WTC11 (cell line): Measurements from ENCODE around the gene COG2.

ENCODE experiments used
- ATF3 ChIP-seq: sonication (generic); formaldehyde crosslinking; conservative IDR thresholded peaks from 2 replicates; pipeline ENCODE4 v1.8.1; 2022; ENCODE audit warnings: mild to moderate bottlenecking, missing genetic modification reagents
- ATF6 ChIP-seq: sonication (generic); formaldehyde crosslinking; IDR thresholded peaks from 2 replicates; pipeline ENCODE4 v1.8.1; 2023; ENCODE audit warnings: mild to moderate bottlenecking, missing genetic modification reagents
- CBFB ChIP-seq: sonication (generic); formaldehyde crosslinking; IDR thresholded peaks from 2 replicates; pipeline ENCODE4 v1.8.1; 2022; ENCODE audit warnings: mild to moderate bottlenecking, low read depth, missing genetic modification reagents
- CREM ChIP-seq: sonication (generic); formaldehyde crosslinking; IDR thresholded peaks from 2 replicates; pipeline ENCODE4 v1.8.1; 2022; ENCODE audit warnings: mild to moderate bottlenecking, missing genetic modification reagents, moderate library complexity
- CTCF ChIP-seq: fragments of 200-600 bp; IDR thresholded peaks from 2 replicates; pipeline ENCODE4 v1.8.0; 2022; ENCODE audit warnings: antibody characterized with exemption
- E2F1 ChIP-seq: sonication (generic); formaldehyde crosslinking; IDR thresholded peaks from 2 replicates; pipeline ENCODE4 v1.8.0; 2022; ENCODE audit warnings: mild to moderate bottlenecking, missing genetic modification reagents
- ETV6 ChIP-seq: sonication (generic); formaldehyde crosslinking; IDR thresholded peaks from 2 replicates; pipeline ENCODE4 v1.8.1; 2022; ENCODE audit warnings: mild to moderate bottlenecking, missing genetic modification reagents
- GABPB1 ChIP-seq: sonication (generic); formaldehyde crosslinking; IDR thresholded peaks from 2 replicates; pipeline ENCODE4 v1.8.1; 2023; ENCODE audit warnings: mild to moderate bottlenecking, missing genetic modification reagents
- HMGXB4 ChIP-seq: sonication (generic); formaldehyde crosslinking; IDR thresholded peaks from 2 replicates; pipeline ENCODE4 v1.8.1; 2023; ENCODE audit warnings: mild to moderate bottlenecking, moderate library complexity, missing genetic modification reagents
- JUN ChIP-seq: sonication (generic); formaldehyde crosslinking; IDR thresholded peaks from 2 replicates; pipeline ENCODE4 v1.8.0; 2023; ENCODE audit warnings: mild to moderate bottlenecking, missing genetic modification reagents
- MAX ChIP-seq: sonication (generic); formaldehyde crosslinking; IDR thresholded peaks from 2 replicates; pipeline ENCODE4 v1.8.0; 2022; ENCODE audit warnings: mild to moderate bottlenecking, missing genetic modification reagents
- NFYB ChIP-seq: sonication (generic); formaldehyde crosslinking; conservative IDR thresholded peaks from 2 replicates; pipeline ENCODE4 v1.8.0; 2022; ENCODE audit warnings: low read depth, missing genetic modification reagents
- PRDM15 ChIP-seq: sonication (generic); formaldehyde crosslinking; IDR thresholded peaks from 2 replicates; pipeline ENCODE4 v1.8.0; 2022; ENCODE audit warnings: missing genetic modification reagents
- USF2 ChIP-seq: sonication (generic); formaldehyde crosslinking; IDR thresholded peaks from 2 replicates; pipeline ENCODE4 v1.8.1; 2023; ENCODE audit warnings: mild to moderate bottlenecking, missing genetic modification reagents, moderate library complexity

GRCh38 chr1:230696218-230696617 is 53.9 kb downstream of the COG2 start:
- TF ChIP-seq MAX (CRISPR knock-in tag) (no peak), JUN (CRISPR knock-in tag) (no peak), CTCF (no peak), HMGXB4 (CRISPR knock-in tag) (no peak), ATF3 (CRISPR knock-in tag) (no peak), USF2 (no peak), PRDM15 (CRISPR knock-in tag) (no peak), NFYB (CRISPR knock-in tag) (no peak), ETV6 (CRISPR knock-in tag) (no peak), CBFB (CRISPR knock-in tag) (no peak), CREM (no peak), GABPB1 (no peak), ATF6 (CRISPR knock-in tag) (no peak), E2F1 (CRISPR knock-in tag) (no peak)
